Measurements from ENCODE around the gene CMIP.
A peak's percentile ranks its signal among the peaks of the same experiment; 100 is the strongest.

The CMIP gene

GRCh38 chr16:81752225-81752875 is 307.7 kb downstream of the CMIP start:
- Histone ChIP-seq H3K4me3 (ENCODE audit: low read depth in 1 of 2, low read length in 1 of 2) (peak overlapping the region; percentile 49 to 60), H3K27ac (peak overlapping the region; percentile 93), H3K36me3 (no peaks in the 10 kb centered on the region), H3K27me3 (no peaks in the 10 kb centered on the region), H3K9me3 (no peaks in the 10 kb centered on the region), H3K4me1 (ENCODE audit: control insufficient read depth in 1 of 2, insufficient read depth in 1 of 2, low read depth in 1 of 2, low read length in 1 of 2) (peaks cover 67 to 73% of the 10 kb centered on the region in 2 experiments)
- TF ChIP-seq CTCF (IDR thresholded peaks at IDR 0.05) = peak; percentile 22

- Histone ChIP-seq H3K4me3 (ENCODE audit: low read depth in 1 of 2, low read length in 1 of 2) (peak overlapping the region; percentile 49 to 60), H3K27me3 (no peaks in the 10 kb centered on the region), H3K4me1 (ENCODE audit: control insufficient read depth in 1 of 2, insufficient read depth in 1 of 2, low read depth in 1 of 2, low read length in 1 of 2) (peaks cover 72 to 78% of the 10 kb centered on the region in 2 experiments), H3K27ac (peak overlapping the region; percentile 93), H3K9me3 (no peaks in the 10 kb centered on the region), H3K36me3 (no peaks in the 10 kb centered on the region)
- no peak for TF ChIP-seq CTCF (IDR thresholded peaks at IDR 0.05)
These were observed 308.2 kb downstream of the CMIP start for GRCh38 chr16:81752876-81753227.

- no peaks in the 10 kb centered on the region for H3K9me3 ChIP-seq
- no peaks in the 10 kb centered on the region for H3K27me3 ChIP-seq
- no peaks in the 10 kb centered on the region for H3K36me3 ChIP-seq
- H3K27ac ChIP-seq = peak overlapping the region; percentile 24
- H3K4me1 ChIP-seq (ENCODE audit: control insufficient read depth in 1 of 2, insufficient read depth in 1 of 2, low read depth in 1 of 2, low read length in 1 of 2) = peaks cover 80 to 81% of the 10 kb centered on the region in 2 experiments
- no peak overlapping the region for H3K4me3 ChIP-seq (ENCODE audit: low read depth in 1 of 2, low read length in 1 of 2)
- TF ChIP-seq CTCF (IDR thresholded peaks at IDR 0.05) = no peak
These were observed 310.2 kb downstream of the CMIP start for GRCh38 chr16:81754858-81755257.

GRCh38 chr16:81755915-81756614 is 311.5 kb downstream of the CMIP start:
- peak; percentile 24 for TF ChIP-seq CTCF (IDR thresholded peaks at IDR 0.05)
- H3K36me3 ChIP-seq = peaks cover 2% of the 10 kb centered on the region
- H3K4me3 ChIP-seq (ENCODE audit: low read depth in 1 of 2, low read length in 1 of 2) = peak overlapping the region in 1 of 2 experiments; percentile 24
- peak overlapping the region; percentile 76 for H3K27ac ChIP-seq
- H3K4me1 ChIP-seq (ENCODE audit: control insufficient read depth in 1 of 2, insufficient read depth in 1 of 2, low read depth in 1 of 2, low read length in 1 of 2) = peaks cover 73 to 77% of the 10 kb centered on the region in 2 experiments
- H3K9me3 ChIP-seq = no peaks in the 10 kb centered on the region
- no peaks in the 10 kb centered on the region for H3K27me3 ChIP-seq

GRCh38 chr16:81756615-81757356 is 312.2 kb downstream of the CMIP start:
- Histone ChIP-seq H3K4me1 (ENCODE audit: control insufficient read depth in 1 of 2, insufficient read depth in 1 of 2, low read depth in 1 of 2, low read length in 1 of 2) (peaks cover 66 to 70% of the 10 kb centered on the region in 2 experiments), H3K27me3 (no peaks in the 10 kb centered on the region), H3K27ac (peak overlapping the region; percentile 76), H3K4me3 (ENCODE audit: low read depth in 1 of 2, low read length in 1 of 2) (no peak overlapping the region), H3K36me3 (peaks cover 5% of the 10 kb centered on the region), H3K9me3 (no peaks in the 10 kb centered on the region)
- no peak for TF ChIP-seq CTCF (IDR thresholded peaks at IDR 0.05)
